SK-N-MC (cell line): ENCODE measurements around the gene FSD2.

Experiments used
- EZH2 ChIP-seq: fragments of 200-600 bp; sonication (generic); IDR thresholded peaks from one replicate; pipeline ENCODE4 v1.6.1; 2017; ENCODE audit warnings: antibody characterized with exemption
- FOXP2 ChIP-seq: optimal IDR thresholded peaks from 2 replicates; pipeline ENCODE3; 2011; ENCODE audit warnings: mild to moderate bottlenecking, moderate library complexity; ENCODE audit not compliant: insufficient read depth; ENCODE audit errors: extremely low read length, control extremely low read depth
- POLR2AphosphoS5 ChIP-seq: IDR thresholded peaks from 2 replicates; pipeline ENCODE4 v1.6.1; 2012; ENCODE audit warnings: mild to moderate bottlenecking, low read depth, low read length, borderline replicate concordance

DNA sequence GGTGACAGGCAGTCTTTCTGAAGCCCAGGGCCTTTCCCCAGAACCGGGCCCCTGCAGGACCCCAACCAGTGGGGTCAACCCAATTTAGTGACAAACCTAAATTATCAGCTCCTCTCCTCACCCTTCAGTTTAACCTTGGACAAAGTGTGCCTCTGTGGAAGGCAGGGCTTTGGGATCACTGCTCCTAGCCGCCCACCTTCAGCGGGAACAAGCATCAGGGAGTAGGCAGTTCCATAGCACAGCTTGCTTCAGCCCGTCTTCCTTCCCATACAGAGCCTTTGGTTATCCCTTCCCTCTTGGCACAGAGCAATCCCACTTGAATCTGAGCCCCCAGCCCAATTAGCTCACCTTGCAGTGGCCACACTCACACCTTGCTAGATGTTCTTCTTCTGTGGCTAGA is 90.9 kb downstream of the FSD2 start:
- TF ChIP-seq POLR2AphosphoS5, result no peak
- TF ChIP-seq EZH2, result no peak
- no peak for TF ChIP-seq FOXP2
